Effector CD8-positive, alpha-beta T cell (primary cell): ENCODE data around the gene PSPC1.

Experiments used
- DNase-seq: peaks from one replicate; lab custom pipeline; 2025; lab: John Stamatoyannopoulos, UW

Gene PSPC1

GRCh38 chr13:19673473-19674430 is 109.0 kb downstream of the PSPC1 start:
- DNase-seq, result no peak

- no peak for DNase-seq
These were observed 109.8 kb downstream of the PSPC1 start for GRCh38 chr13:19672990-19673389.

GRCh38 chr13:19670147-19670546 is 112.6 kb downstream of the PSPC1 start:
- DNase-seq, result no peak

GRCh38 chr13:19668778-19669177 is 114.0 kb downstream of the PSPC1 start:
- DNase-seq, result no peak

GRCh38 chr13:19665427-19665859 is 117.3 kb downstream of the PSPC1 start:
- no peak for DNase-seq

GRCh38 chr13:19664481-19665230 is 118.1 kb downstream of the PSPC1 start:
- no peak for DNase-seq

GRCh38 chr13:19663416-19663979 is 119.2 kb downstream of the PSPC1 start:
- no peak for DNase-seq

GRCh38 chr13:19661561-19661960 is 121.2 kb downstream of the PSPC1 start:
- DNase-seq, result no peak

GRCh38 chr13:19661126-19661525 is 121.6 kb downstream of the PSPC1 start:
- DNase-seq, result no peak

GRCh38 chr13:19658831-19659230 is 123.9 kb downstream of the PSPC1 start:
- DNase-seq, result no peak

- DNase-seq, result no peak
These were observed 124.7 kb downstream of the PSPC1 start for GRCh38 chr13:19657872-19658591.
